ENCODE data around the gene TET3. TPM values are rescaled to one million over a fixed set of nuclear protein-coding genes. Genes with fewer than 3 reads are reported as not detected.
A peak's percentile ranks its signal among the peaks of the same experiment; 100 is the strongest.

Gene TET3
- total RNA-seq, 4 donors from 2014 or later, result 18.2 to 38.7 (median 27.0) TPM

- peak; percentile 17 to 83 (median 72) for DNase-seq
- H3K9me3 ChIP-seq, result no peaks in the 10 kb centered on the region
- TF ChIP-seq POLR2A (IDR thresholded peaks at IDR 0.05) (peak in 1 of 2 donors; percentile 20), CTCF (IDR thresholded peaks at IDR 0.05) (no peak)
- H3K27me3 ChIP-seq, result no peaks in the 10 kb centered on the region
- peak overlapping the region in 1 of 4 donors; percentile 3 for H3K4me3 ChIP-seq
- H3K27ac ChIP-seq, result peak overlapping the region; percentile 49 to 86 (median 67)
- peaks cover 0 to 18% (median 9%) of the 10 kb centered on the region in 4 donors for H3K4me1 ChIP-seq
- no peaks in the 10 kb centered on the region for H3K36me3 ChIP-seq
Observed at GRCh38 chr2:74025971-74026612, 41.4 kb downstream of the TET3 start.

GRCh38 chr2:74026687-74027241 is 42.1 kb downstream of the TET3 start:
- H3K27me3 ChIP-seq, result no peaks in the 10 kb centered on the region
- peak overlapping the region; percentile 49 to 86 (median 67) for H3K27ac ChIP-seq
- peaks cover 0 to 24% (median 12%) of the 10 kb centered on the region in 4 donors for H3K4me1 ChIP-seq
- no peaks in the 10 kb centered on the region for H3K36me3 ChIP-seq
- DNase-seq, result no peak
- TF ChIP-seq CTCF (IDR thresholded peaks at IDR 0.05) (no peak), POLR2A (IDR thresholded peaks at IDR 0.05) (no peak)
- no peak overlapping the region for H3K4me3 ChIP-seq
- H3K9me3 ChIP-seq, result no peaks in the 10 kb centered on the region

- Histone ChIP-seq H3K4me3 (no peak overlapping the region), H3K4me1 (peaks cover 0 to 32% (median 14%) of the 10 kb centered on the region in 4 donors), H3K36me3 (no peaks in the 10 kb centered on the region), H3K27me3 (no peaks in the 10 kb centered on the region), H3K27ac (no peak overlapping the region), H3K9me3 (no peaks in the 10 kb centered on the region)
- no peak for DNase-seq
- TF ChIP-seq POLR2A (IDR thresholded peaks at IDR 0.05), result no peak
- no peak for TF ChIP-seq CTCF (IDR thresholded peaks at IDR 0.05)
Observed at GRCh38 chr2:74027496-74027895, 42.8 kb downstream of the TET3 start.

- DNase-seq, result no peak
- Histone ChIP-seq H3K4me3 (no peak overlapping the region), H3K27ac (no peak overlapping the region), H3K36me3 (no peaks in the 10 kb centered on the region), H3K4me1 (peaks cover 0 to 38% (median 14%) of the 10 kb centered on the region in 4 donors), H3K9me3 (no peaks in the 10 kb centered on the region), H3K27me3 (no peaks in the 10 kb centered on the region)
- TF ChIP-seq CTCF (IDR thresholded peaks at IDR 0.05) (no peak), POLR2A (IDR thresholded peaks at IDR 0.05) (no peak)
Observed at GRCh38 chr2:74028290-74028689, 43.6 kb downstream of the TET3 start.

GRCh38 chr2:74028741-74029140 is 44.0 kb downstream of the TET3 start:
- H3K4me1 ChIP-seq, result peaks cover 0 to 38% (median 14%) of the 10 kb centered on the region in 4 donors
- no peaks in the 10 kb centered on the region for H3K27me3 ChIP-seq
- H3K36me3 ChIP-seq, result no peaks in the 10 kb centered on the region
- H3K27ac ChIP-seq, result no peak overlapping the region
- DNase-seq, result no peak
- no peak overlapping the region for H3K4me3 ChIP-seq
- H3K9me3 ChIP-seq, result no peaks in the 10 kb centered on the region
- no peak for TF ChIP-seq CTCF (IDR thresholded peaks at IDR 0.05)
- no peak for TF ChIP-seq POLR2A (IDR thresholded peaks at IDR 0.05)
